G401 (cell line): ENCODE data around the gene ZIC5. TPM values are rescaled to one million over a fixed set of nuclear protein-coding genes. Genes with fewer than 3 reads are reported as not detected.
"Not testable (repeated sequence)": the region's sequence is repeated elsewhere in the genome, so short reads cannot be mapped to it uniquely, and the experiment has no call there.

Experiments
- DNase-seq: peaks from one replicate; pipeline ENCODE4 v3.0.0-alpha.2; 2015; ENCODE audit warnings: low spot score
- in situ Hi-C: cut with HindIII; loops from 2 replicates; pipeline ENCODE4 v1.10.0; 2016; ENCODE audit warnings: low sequenced_read_pairs, mixed read lengths
- total RNA-seq: library from RNA; depleted of rRNA; stranded (reverse); fragments of >200 nt; shearing (Covaris generic); gene quantifications from 2 replicates; pipeline ENCODE4 v1.2.3, GENCODE V29; 2014

The ZIC5 gene
- total RNA-seq, 1 experiment from 2014 or later: 10.1 TPM

DNA sequence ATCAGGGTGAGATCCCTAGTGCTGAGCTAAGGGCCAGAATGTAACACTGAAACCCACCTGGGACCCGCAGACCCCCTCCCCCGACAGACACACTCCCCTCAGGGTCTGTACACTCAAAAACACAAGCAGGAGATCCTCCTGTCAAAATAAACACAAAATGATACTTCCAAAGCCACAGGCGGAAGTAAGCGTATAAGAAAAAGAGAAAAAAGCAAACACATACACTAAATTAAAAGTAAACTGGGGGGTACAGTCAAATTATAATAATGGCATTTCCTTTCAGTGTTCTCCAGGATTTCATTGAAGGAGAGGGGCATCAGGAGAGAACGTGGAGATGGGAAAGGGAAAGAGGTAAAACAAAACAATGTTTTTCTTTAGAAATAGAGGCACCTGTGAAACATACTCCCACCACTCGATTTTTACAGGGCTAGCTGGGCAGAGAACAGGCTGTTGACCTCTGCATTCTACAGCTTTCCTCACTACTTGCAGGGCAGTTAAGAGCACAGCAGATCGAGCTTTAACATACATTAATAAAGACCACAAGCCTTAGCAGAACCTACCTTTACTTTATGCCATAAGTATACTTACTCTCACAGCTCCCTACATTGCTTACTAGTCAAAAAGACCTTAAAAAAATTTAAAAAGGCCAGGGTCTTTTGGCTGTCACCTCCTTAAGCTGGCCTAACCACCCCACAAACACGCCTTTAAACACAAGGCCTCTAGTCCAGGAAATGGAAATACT lies 5.3 kb downstream of the ZIC5 start:
- in situ Hi-C loops: no loop called here
- DNase-seq: peak; percentile 59

- peak; percentile 75 for DNase-seq
- in situ Hi-C loops: no loop called here
Observed at GRCh38 chr13:99965329-99966000, 6.1 kb downstream of the ZIC5 start.

DNA sequence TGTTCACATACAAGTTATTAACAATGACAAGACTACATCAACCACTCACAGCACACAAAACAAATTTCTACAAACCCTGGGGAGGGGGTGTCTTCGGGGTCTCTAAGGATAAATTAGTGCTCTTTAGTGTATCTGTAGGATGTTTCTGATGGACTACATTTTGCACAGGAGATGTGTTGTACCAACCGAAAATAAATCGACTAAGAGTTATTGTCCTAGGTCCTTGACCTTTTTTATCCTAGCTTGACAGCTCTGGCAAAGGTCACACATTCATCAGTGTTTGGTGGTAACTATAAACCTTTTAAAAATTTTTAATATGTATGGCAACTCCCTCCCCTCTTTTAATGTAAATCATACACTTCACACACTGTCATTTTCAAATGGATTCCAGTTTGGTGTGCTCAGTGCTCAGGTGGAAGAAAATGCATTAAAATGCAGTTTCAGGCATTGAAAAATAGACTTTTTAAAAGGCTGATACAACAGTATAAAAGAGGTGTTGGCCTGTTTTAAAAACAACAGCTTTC lies 7.7 kb downstream of the ZIC5 start:
- peak; percentile 32 for DNase-seq
- in situ Hi-C loops: no loop called here

DNA sequence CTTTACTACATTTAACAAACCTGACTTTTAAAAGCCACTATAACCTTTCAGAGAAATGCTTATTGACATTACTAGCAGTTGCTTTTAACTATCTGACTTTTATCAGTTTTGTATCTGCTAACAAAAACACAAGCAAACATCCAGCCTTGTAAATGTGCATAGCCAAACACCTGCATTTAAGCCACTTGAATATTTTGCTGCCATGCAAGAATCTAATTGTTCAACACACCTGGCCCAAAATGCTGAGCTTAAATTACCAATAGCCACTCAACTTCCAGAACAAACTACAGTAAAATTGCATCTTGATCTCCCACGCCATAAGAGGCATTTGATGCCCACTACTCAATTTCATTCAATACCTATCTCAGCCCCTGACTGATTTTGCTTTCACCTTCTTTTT lies 9.3 kb downstream of the ZIC5 start:
- peak; percentile 52 for DNase-seq
- in situ Hi-C loops: no loop called here

DNA sequence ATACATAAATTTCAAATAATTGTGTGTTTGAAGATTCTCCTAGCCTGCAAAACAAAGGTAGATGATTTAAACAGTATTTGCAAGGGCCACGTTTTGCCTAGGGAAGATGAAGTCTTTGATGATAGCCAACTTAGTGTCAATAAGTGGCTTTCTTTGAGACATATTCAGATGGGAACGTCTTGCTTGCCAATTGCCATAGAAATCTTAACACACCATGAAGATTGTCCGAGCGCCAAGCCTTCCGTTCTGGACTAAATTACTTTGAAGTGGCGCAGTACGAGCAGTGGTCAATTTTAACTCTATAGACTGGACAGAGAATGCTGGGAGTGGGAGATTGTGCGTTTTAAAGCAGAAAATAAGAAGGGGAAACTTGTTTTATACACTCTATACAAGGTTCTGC lies 9.9 kb downstream of the ZIC5 start:
- DNase-seq: peak; percentile 72
- in situ Hi-C loops: no loop called here

- in situ Hi-C loops: no loop called here
- DNase-seq: peak; percentile 74
Observed at GRCh38 chr13:99960663-99961311, 10.8 kb downstream of the ZIC5 start.

GRCh38 chr13:99959540-99960230 lies 11.9 kb downstream of the ZIC5 start:
- DNase-seq: peak; percentile 76
- in situ Hi-C loops: no loop called here

DNA sequence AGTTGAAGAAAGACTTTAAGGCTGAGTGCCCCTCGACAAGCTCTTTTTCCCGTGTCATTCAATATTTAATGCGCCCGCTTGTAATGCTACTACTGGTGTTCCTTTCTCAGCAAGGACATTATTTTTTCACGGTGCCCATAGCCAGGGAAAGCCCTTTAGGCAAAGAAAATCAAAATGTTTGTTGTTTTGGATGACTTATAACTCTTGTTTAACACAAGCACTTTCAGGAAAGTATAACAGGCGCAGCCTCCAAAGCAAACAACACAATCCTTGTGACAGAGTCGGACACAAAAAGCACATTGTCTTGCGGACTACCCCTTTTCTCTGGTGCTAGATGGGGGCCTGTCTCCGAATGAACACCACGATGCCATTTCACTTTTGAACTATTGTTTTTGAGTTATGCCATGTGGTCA lies 12.4 kb downstream of the ZIC5 start:
- DNase-seq: no peak

GRCh38 chr13:99958406-99959126 lies 13.0 kb downstream of the ZIC5 start:
- in situ Hi-C loops: no loop called here
- peak; percentile 88 for DNase-seq

More for the DNA sequence above, 12.4 kb downstream of the ZIC5 start:
- in situ Hi-C loops: no loop called here

DNA sequence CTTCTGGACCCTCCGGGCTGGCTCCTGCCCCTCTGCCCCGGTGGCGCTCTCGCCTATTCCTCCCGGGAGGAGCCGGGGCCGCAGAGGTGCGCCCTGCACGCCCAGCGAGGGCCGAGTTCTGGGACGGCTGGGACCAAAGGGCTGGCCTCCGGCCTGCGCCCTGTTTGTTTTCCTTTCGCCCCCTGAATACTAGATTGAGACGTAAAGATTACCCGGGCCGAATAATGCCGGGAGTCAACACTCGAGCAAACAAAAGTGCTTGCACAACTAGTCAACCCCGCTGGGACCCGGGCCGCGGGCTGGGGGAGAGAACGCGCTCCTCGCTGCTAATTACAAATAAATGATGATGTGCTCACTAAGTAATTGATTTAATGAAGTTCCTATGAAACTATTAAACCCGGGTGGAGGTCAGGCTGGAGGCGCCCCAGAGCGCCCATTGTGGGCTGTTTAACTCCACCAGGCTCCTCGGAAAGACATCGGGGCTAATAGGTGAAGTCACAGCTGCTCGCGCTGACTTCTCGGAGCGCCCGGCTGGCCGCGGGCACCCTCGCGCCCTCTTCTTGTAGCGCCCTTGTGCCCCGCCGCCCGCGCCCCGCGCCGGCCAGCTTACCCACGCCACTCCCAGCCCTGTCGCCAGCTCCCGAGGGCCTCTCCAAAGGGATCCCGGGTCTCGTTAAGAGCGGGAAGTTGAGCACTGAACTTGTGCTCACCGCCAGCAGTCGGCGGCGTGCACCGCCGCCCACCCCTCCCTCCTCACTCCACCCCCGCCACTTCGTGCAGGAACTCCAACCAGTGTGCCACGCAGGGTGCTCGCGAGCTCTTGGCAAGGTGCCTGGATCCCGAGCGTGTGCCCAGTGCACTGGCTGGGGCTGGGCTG lies 14.9 kb downstream of the ZIC5 start:
- in situ Hi-C loops: no loop called here
- DNase-seq: peak; percentile 55

DNA sequence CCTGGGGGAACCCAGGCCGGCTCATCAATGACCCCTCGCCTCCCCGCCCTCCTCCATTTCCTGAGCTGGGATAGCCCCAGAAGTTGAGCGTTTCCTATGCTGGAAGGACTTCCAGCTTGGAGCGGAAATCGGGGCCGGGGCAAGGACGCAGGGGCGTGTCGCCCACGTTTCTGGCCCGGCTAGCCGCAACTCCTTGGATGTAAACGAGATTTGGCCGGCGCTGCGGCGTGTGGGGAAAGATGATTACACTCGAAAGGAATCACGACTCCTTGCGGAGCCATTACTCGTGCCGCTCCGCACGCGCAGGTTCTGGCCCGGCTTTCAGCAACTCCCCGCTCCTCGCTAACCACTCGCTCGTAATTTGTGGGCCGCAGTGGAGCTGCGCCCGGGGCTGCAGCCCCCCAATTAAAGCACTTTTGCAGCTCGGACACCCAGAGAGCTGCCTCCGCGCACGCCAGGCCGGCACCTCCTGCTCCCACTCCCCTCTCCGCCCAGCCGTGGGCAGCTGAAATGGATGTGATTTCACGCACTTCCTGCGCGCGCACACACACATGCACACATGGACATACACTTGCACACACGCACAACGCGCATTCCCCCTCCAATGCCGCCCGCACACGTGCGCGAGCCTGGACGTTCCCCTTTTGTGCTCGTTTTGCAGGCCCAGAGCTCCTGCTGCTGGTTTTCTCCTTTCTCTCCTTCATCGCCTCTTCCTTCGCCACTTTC lies 15.7 kb downstream of the ZIC5 start:
- peak; percentile 75 for DNase-seq
- in situ Hi-C loops: no loop called here

- DNase-seq: peak; percentile 40
- in situ Hi-C loops: no loop called here
Observed at GRCh38 chr13:99955107-99955746, 16.3 kb downstream of the ZIC5 start.

DNA sequence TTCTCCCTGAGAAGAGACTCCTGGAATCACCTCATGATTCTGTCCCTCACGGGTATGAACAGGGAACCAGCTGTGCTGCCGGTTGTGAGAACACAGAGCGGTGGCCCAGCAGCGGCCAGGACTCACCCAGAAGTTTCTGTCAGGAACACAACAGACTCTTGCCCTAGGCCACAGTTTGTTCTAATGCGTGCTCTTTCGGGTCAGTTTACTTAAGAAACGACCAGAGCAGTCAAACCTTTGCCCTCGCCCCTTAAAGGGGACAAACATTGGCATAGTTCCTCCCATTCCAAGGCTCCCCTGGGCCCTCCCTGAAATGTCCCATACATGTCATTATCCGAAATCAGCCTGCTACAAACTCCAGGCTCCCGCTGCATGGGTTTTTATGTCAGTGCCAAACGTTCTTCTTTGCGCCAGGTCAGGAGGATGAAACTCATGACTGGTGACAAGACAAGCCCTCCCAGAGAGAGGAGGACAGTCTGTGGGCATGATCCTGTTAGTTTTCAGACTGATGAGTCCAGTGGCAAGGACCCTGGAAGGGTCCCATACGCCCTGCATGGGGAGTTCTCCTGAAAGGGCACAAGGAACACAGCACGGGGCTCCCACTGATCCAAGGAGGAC lies 18.3 kb downstream of the ZIC5 start:
- in situ Hi-C loops: no loop called here
- peak; percentile 66 for DNase-seq

- in situ Hi-C loops, DNase-seq: not testable (repeated sequence)
Observed at GRCh38 chr13:99951666-99952065, 19.9 kb downstream of the ZIC5 start.

DNA sequence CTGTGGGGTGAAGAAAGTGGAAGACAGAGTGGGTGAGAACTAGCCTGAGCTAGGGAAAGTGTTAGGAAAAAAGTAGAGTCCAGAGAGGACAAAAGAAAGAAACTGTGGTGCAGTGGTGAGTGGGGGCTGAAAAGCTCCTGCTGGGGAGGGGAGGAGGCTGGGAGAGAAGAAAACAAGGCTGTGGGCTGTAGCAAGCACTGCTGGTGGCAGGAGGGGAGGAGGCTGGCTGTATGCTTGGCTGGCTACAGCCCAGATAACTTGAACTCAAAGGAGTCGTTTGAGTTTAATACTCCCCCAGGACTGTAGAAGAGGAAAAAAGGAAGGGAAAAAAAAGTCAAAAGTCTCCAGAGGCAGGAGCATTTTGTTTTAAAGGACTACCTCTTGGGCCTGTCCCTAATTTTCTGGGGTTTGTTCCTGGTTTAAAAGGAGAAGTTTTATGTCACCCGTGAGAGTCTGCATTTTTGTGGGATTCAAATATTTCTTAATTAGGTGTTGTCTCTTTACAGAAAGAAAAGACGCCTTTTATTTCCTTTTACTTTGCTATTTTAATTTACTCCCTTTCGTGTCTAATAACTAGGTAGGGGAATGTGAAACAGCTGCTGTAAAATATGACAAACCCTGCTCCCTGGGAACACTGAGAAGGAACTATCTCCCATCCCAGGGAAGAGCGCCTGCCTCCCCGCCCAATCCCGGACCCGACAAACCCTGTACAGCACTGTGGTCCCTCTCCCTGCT lies 21.7 kb downstream of the ZIC5 start:
- DNase-seq: peak; percentile 46
- in situ Hi-C loops: no loop called here
